Neural cell (in vitro differentiated cells): ENCODE data around the gene DGKQ. TPM values are rescaled to one million over a fixed set of nuclear protein-coding genes. Genes with fewer than 3 reads are reported as not detected.

Source experiments
- H2AFZ ChIP-seq: fragments of 200-600, 300-800 bp; sonication (generic), shearing (Covaris generic); 2 replicates; pipeline ENCODE4 v1.6.0; 2014; ENCODE audit warnings: low read depth, mild to moderate bottlenecking, antibody characterized with exemption, low read length, moderate library complexity
- H3F3A ChIP-seq: fragments of 200-600 bp; shearing (Covaris generic); 2 replicates; pipeline ENCODE4 v1.6.1; 2016; ENCODE audit warnings: mild to moderate bottlenecking, moderate library complexity, mixed read lengths, antibody characterized with exemption, low read length; ENCODE audit not compliant: insufficient read depth, poor library complexity, severe bottlenecking
- H3K27ac ChIP-seq: fragments of 200-600, 300-800 bp; sonication (generic), shearing (Covaris generic); 2 replicates; pipeline ENCODE4 v1.5.1; 2014; ENCODE audit warnings: mild to moderate bottlenecking, low read length, moderate library complexity
- H3K27me3 ChIP-seq: fragments of 300-800, 200-600 bp; sonication (generic), shearing (Covaris generic); 2 replicates; pipeline ENCODE4 v1.6.0; 2014; ENCODE audit warnings: mild to moderate bottlenecking, low read depth, low read length, moderate library complexity; ENCODE audit not compliant: insufficient read depth
- H3K36me3 ChIP-seq: fragments of 300-800, 200-600 bp; sonication (generic), shearing (Covaris generic); 2 replicates; pipeline ENCODE4 v1.5.1; 2014; ENCODE audit warnings: mild to moderate bottlenecking, antibody characterized with exemption, low read length, moderate library complexity; ENCODE audit not compliant: insufficient read depth
- H3K4me2 ChIP-seq: fragments of 300-800, 200-600 bp; sonication (generic), shearing (Covaris generic); 2 replicates; pipeline ENCODE4 v1.6.0; 2014; ENCODE audit warnings: mild to moderate bottlenecking, low read length
- H3K4me3 ChIP-seq: fragments of 300-800, 200-600 bp; sonication (generic), shearing (Covaris generic); 2 replicates; pipeline ENCODE4 v1.5.1; 2014; ENCODE audit warnings: mild to moderate bottlenecking, low read length, moderate library complexity
- H3K79me2 ChIP-seq: fragments of 200-600 bp; shearing (Covaris generic); replicated peaks from 2 replicates; pipeline ENCODE4 v1.6.0; 2014; ENCODE audit warnings: mild to moderate bottlenecking, low read length, moderate library complexity; ENCODE audit not compliant: insufficient read depth
- H3K9ac ChIP-seq: fragments of 300-800, 200-600 bp; sonication (generic), shearing (Covaris generic); 2 replicates; pipeline ENCODE4 v1.6.1; 2016; ENCODE audit warnings: mild to moderate bottlenecking, low read length, mixed read lengths
- H3K9me2 ChIP-seq: fragments of 200-600 bp; shearing (Covaris generic); 2 replicates; pipeline ENCODE4 v1.6.1; 2016; ENCODE audit warnings: mild to moderate bottlenecking, low read length, mixed read lengths; ENCODE audit not compliant: insufficient read depth
- H3K9me3 ChIP-seq: fragments of 200-600, 300-800 bp; sonication (generic), shearing (Covaris generic); 2 replicates; pipeline ENCODE4 v1.6.1; 2016; ENCODE audit warnings: mild to moderate bottlenecking, mixed run types, low read length, moderate library complexity, mixed read lengths
- H4K20me1 ChIP-seq: fragments of 200-600 bp; shearing (Covaris generic); 2 replicates; pipeline ENCODE4 v1.6.1; 2016; ENCODE audit warnings: mild to moderate bottlenecking, mixed run types; ENCODE audit not compliant: insufficient read depth
- EP300 ChIP-seq: fragments of 450-650 bp; conservative IDR thresholded peaks from 2 replicates; pipeline ENCODE4 v1.6.1; 2014; ENCODE audit warnings: antibody characterized with exemption, mild to moderate bottlenecking, moderate library complexity; ENCODE audit not compliant: poor library complexity, severe bottlenecking
- EZH2 ChIP-seq: fragments of 200-600, 300-800 bp; shearing (Covaris generic), sonication (generic); IDR thresholded peaks from 2 replicates; pipeline ENCODE4 v1.6.1; 2014; ENCODE audit warnings: antibody characterized with exemption, low read length, borderline replicate concordance, mild to moderate bottlenecking; ENCODE audit not compliant: insufficient read depth, poor library complexity, severe bottlenecking
- MXI1 ChIP-seq: fragments of 450-650 bp; conservative IDR thresholded peaks from 2 replicates; pipeline ENCODE4 v1.6.1; 2014; ENCODE audit warnings: antibody characterized with exemption, mild to moderate bottlenecking; ENCODE audit not compliant: poor library complexity, severe bottlenecking
- POLR2AphosphoS5 ChIP-seq: IDR thresholded peaks from 2 replicates; pipeline ENCODE4 v1.6.1; 2012
- RAD21 ChIP-seq: fragments of 450-650 bp; conservative IDR thresholded peaks from 2 replicates; pipeline ENCODE4 v1.6.1; 2014; ENCODE audit warnings: antibody characterized with exemption, mild to moderate bottlenecking, moderate library complexity
- SMC3 ChIP-seq: fragments of 450-650 bp; conservative IDR thresholded peaks from 2 replicates; pipeline ENCODE4 v1.6.1; 2014; ENCODE audit warnings: antibody characterized with exemption, mild to moderate bottlenecking, moderate library complexity; ENCODE audit not compliant: poor library complexity
- TAF1 ChIP-seq: IDR thresholded peaks from 2 replicates; pipeline ENCODE4 v1.6.1; 2012; ENCODE audit warnings: low read depth
- polyA plus RNA-seq: library from polyadenylated mRNA; depleted of rRNA; stranded (reverse); fragments of >200 nt; gene quantifications from 2 replicates; pipeline ENCODE4 v1.2.3, GENCODE V29; 2014
- TF ChIP-seq, protein P1 (sequence below): IDR thresholded peaks from 2 replicates; pipeline ENCODE4 v1.6.1; 2012; ENCODE audit warnings: borderline replicate concordance
- TF ChIP-seq, protein P2 (sequence below): fragments of 450-650 bp; IDR thresholded peaks from 2 replicates; pipeline ENCODE4 v1.5.1; 2014; ENCODE audit warnings: antibody characterized with exemption, mild to moderate bottlenecking, moderate library complexity; ENCODE audit not compliant: poor library complexity, severe bottlenecking

Gene DGKQ
- polyA plus RNA-seq, 1 donor from 2014 or later, result 32.4 TPM

DNA sequence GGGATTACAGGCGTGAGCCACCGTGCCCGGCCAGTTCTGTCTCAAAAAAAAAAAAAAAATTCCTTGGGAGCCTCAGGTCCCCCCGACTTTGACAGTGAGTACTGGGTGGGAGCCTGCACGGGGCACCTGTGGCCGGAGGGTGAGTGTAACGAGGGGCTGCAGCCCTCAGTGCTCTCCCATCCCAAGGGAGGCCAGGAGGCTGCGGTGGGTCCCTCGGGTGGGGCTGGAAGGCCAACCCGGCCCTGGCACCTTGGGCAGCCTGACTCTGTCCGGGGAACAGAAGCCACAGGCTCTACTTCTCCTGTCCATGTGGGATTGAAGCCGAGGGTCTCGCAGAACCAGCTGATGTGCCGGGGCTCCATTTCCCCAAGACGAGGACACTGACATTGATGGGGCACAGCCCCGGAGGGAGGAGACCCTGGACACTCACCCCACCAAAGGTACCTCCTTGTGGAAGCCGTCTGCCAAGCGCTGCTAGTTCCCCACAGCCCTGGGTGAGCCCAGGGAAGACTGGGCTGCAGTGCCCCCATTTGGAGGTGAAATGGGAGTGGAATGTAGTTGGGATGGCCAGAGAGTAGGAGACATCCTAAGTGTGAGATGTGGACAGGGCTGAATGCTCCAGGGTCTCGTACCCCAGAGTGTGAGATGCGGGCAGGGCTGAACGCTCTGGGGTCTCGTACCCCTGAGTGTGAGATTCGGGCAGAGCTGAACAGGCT, 22.1 kb upstream of the DGKQ start:
- H3K36me3 ChIP-seq, result no peaks in the 10 kb centered on the region
- no peaks in the 10 kb centered on the region for H3K79me2 ChIP-seq
- no peak overlapping the region for H3K9ac ChIP-seq
- no peaks in the 10 kb centered on the region for H4K20me1 ChIP-seq
- no peaks in the 10 kb centered on the region for H3K9me2 ChIP-seq
- H3K9me3 ChIP-seq, result no peaks in the 10 kb centered on the region
- H2AFZ ChIP-seq, result no peak overlapping the region
- no peak overlapping the region for H3K4me2 ChIP-seq
- TF ChIP-seq EZH2 (no peak), MXI1 (no peak), RAD21 (no peak), TAF1 (no peak), SMC3 (no peak)
- TF ChIP-seq, protein P1, sequence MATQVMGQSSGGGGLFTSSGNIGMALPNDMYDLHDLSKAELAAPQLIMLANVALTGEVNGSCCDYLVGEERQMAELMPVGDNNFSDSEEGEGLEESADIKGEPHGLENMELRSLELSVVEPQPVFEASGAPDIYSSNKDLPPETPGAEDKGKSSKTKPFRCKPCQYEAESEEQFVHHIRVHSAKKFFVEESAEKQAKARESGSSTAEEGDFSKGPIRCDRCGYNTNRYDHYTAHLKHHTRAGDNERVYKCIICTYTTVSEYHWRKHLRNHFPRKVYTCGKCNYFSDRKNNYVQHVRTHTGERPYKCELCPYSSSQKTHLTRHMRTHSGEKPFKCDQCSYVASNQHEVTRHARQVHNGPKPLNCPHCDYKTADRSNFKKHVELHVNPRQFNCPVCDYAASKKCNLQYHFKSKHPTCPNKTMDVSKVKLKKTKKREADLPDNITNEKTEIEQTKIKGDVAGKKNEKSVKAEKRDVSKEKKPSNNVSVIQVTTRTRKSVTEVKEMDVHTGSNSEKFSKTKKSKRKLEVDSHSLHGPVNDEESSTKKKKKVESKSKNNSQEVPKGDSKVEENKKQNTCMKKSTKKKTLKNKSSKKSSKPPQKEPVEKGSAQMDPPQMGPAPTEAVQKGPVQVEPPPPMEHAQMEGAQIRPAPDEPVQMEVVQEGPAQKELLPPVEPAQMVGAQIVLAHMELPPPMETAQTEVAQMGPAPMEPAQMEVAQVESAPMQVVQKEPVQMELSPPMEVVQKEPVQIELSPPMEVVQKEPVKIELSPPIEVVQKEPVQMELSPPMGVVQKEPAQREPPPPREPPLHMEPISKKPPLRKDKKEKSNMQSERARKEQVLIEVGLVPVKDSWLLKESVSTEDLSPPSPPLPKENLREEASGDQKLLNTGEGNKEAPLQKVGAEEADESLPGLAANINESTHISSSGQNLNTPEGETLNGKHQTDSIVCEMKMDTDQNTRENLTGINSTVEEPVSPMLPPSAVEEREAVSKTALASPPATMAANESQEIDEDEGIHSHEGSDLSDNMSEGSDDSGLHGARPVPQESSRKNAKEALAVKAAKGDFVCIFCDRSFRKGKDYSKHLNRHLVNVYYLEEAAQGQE, result no peak
- H3K27me3 ChIP-seq, result peaks cover 20% of the 10 kb centered on the region
- H3K4me3 ChIP-seq, result no peak overlapping the region
- no peak overlapping the region for H3K27ac ChIP-seq
- no peaks in the 10 kb centered on the region for H3F3A ChIP-seq

DNA sequence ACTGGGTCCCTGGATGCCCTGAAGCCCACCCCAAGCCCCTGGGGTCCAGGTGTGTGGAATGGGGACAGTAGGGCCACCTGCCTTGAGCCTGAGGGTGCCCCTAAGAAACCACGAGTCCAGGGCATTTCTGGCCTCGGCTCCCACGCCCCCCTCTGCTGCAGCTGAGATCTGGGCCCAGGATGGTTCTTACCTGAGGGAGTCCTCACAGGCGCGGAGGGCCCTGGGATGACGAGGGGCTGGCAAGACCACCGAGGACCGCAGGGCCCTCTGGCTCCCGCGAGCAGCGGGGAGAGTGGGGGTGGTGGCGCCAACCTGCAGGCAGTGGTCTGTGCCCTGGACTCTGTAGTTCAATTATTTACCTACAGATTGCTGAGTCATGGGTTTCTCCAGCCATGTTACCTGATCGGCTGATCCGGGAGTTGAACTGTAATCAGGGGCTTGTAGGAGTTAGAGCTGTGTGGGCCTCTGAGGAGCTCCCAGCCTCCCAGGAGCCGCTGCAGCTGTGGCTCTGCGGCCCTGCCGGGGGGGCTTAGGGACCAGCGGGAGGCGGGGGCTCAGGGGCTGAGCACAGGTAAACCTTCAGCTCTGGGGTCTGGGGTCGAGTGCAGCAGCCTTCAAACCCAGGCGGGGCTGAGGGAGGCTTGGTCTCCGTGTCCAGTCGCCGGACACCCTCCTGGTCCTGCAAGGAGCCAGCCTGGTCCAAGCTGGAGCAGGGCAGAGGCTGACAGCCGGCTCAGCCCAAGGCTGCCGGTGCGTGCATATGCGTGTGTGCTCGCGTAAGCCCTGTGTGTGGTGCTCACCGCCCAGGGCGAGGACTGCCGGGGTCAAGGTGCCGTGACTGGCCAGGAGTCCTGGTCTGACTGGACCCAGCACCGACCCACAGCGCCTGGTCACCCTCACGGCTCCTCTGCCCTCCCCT, 20.0 kb upstream of the DGKQ start, which contains the start of gene SLC26A1:
TSS of gene SLC26A1 (minus strand) at position 294 of the 919 bp plus-strand sequence. CDS start 1,701 bp downstream, outside the sequence.
- H3K27me3 ChIP-seq, result peaks cover 18% of the 10 kb centered on the region
- TF ChIP-seq POLR2AphosphoS5, result no peak
- no peak for TF ChIP-seq TAF1
- TF ChIP-seq SMC3, result no peak
- no peak for TF ChIP-seq EZH2
- TF ChIP-seq EP300, result no peak
- no peak for TF ChIP-seq RAD21
- TF ChIP-seq MXI1, result no peak
- TF ChIP-seq, protein P1, result no peak
- TF ChIP-seq, protein P2, sequence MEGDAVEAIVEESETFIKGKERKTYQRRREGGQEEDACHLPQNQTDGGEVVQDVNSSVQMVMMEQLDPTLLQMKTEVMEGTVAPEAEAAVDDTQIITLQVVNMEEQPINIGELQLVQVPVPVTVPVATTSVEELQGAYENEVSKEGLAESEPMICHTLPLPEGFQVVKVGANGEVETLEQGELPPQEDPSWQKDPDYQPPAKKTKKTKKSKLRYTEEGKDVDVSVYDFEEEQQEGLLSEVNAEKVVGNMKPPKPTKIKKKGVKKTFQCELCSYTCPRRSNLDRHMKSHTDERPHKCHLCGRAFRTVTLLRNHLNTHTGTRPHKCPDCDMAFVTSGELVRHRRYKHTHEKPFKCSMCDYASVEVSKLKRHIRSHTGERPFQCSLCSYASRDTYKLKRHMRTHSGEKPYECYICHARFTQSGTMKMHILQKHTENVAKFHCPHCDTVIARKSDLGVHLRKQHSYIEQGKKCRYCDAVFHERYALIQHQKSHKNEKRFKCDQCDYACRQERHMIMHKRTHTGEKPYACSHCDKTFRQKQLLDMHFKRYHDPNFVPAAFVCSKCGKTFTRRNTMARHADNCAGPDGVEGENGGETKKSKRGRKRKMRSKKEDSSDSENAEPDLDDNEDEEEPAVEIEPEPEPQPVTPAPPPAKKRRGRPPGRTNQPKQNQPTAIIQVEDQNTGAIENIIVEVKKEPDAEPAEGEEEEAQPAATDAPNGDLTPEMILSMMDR, result no peak
- H3K9ac ChIP-seq, result no peak within 1 kb of the TSS
- no peaks in the 10 kb centered on the region for H3K9me3 ChIP-seq
- no peaks in the 10 kb centered on the region for H4K20me1 ChIP-seq
- no peaks in the 10 kb centered on the region for H3K36me3 ChIP-seq
- no peak within 1 kb of the TSS for H3K4me3 ChIP-seq
- H2AFZ ChIP-seq, result no peak within 1 kb of the TSS
- H3K4me2 ChIP-seq, result no peak within 1 kb of the TSS
- no peak within 1 kb of the TSS for H3K27ac ChIP-seq
- no peaks in the 10 kb centered on the region for H3K79me2 ChIP-seq
- no peaks in the 10 kb centered on the region for H3K9me2 ChIP-seq
- H3F3A ChIP-seq, result no peaks in the 10 kb centered on the region
